OCI-LY1 (cell line): ENCODE results near the gene PXYLP1.

ENCODE experiments used
- H2AFZ ChIP-seq: fragments of 200-600 bp; sonication (generic), shearing (Covaris generic); 2 replicates; pipeline ENCODE4 v1.6.0; 2014; ENCODE audit warnings: antibody characterized with exemption, mild to moderate bottlenecking, low read length
- H3F3A ChIP-seq: fragments of 200-600 bp; sonication (generic), shearing (Covaris generic); 2 replicates; pipeline ENCODE4 v1.6.0; 2014; ENCODE audit warnings: mild to moderate bottlenecking, antibody characterized with exemption, low read length, moderate library complexity; ENCODE audit not compliant: insufficient read depth
- H3K27ac ChIP-seq: fragments of 200-600 bp; sonication (generic); 2 replicates; pipeline ENCODE4 v1.5.1; 2014; ENCODE audit warnings: low read length, mixed run types, mild to moderate bottlenecking, low read depth; ENCODE audit not compliant: poor library complexity, severe bottlenecking
- H3K27me3 ChIP-seq: fragments of 200-600 bp; sonication (generic); 2 replicates; pipeline ENCODE4 v1.6.0; 2014; ENCODE audit warnings: antibody characterized with exemption, mild to moderate bottlenecking, low read length, moderate library complexity; ENCODE audit not compliant: insufficient read depth
- H3K36me3 ChIP-seq: fragments of 200-600 bp; sonication (generic); 2 replicates; pipeline ENCODE4 v1.6.1; 2014; ENCODE audit warnings: mild to moderate bottlenecking, antibody characterized with exemption, low read length, moderate library complexity, mixed read lengths; ENCODE audit not compliant: insufficient read depth
- H3K4me1 ChIP-seq: fragments of 200-600 bp; sonication (generic); 2 replicates; pipeline ENCODE4 v1.5.1; 2014; ENCODE audit warnings: mild to moderate bottlenecking, low read length, moderate library complexity; ENCODE audit not compliant: insufficient read depth, severe bottlenecking
- H3K4me2 ChIP-seq: fragments of 200-600 bp; sonication (generic), shearing (Covaris generic); 2 replicates; pipeline ENCODE4 v1.6.1; 2014; ENCODE audit warnings: low read length
- H3K4me3 ChIP-seq: fragments of 200-600 bp; sonication (generic); 2 replicates; pipeline ENCODE4 v1.5.1; 2014; ENCODE audit warnings: low read length, low read depth, mild to moderate bottlenecking, mixed read lengths; ENCODE audit not compliant: poor library complexity, severe bottlenecking
- H3K79me2 ChIP-seq: fragments of 200-600 bp; shearing (Covaris generic); 2 replicates; pipeline ENCODE4 v1.6.1; 2016; ENCODE audit warnings: mixed run types, low read length, mixed read lengths; ENCODE audit not compliant: insufficient read depth
- H3K9ac ChIP-seq: fragments of 200-600 bp; sonication (generic), shearing (Covaris generic); 2 replicates; pipeline ENCODE4 v1.6.1; 2014; ENCODE audit warnings: mild to moderate bottlenecking, low read length, mixed read lengths
- H3K9me2 ChIP-seq: fragments of 200-600 bp; sonication (generic), shearing (Covaris generic); 2 replicates; pipeline ENCODE4 v1.6.1; 2014; ENCODE audit warnings: low read depth, mild to moderate bottlenecking, low read length, mixed read lengths
- H3K9me3 ChIP-seq: fragments of 200-600 bp; shearing (Covaris generic); 2 replicates; pipeline ENCODE4 v1.6.1; 2014; ENCODE audit warnings: low read length, mixed read lengths
- H4K20me1 ChIP-seq: fragments of 200-600 bp; sonication (generic), shearing (Covaris generic); 2 replicates; pipeline ENCODE4 v1.6.0; 2016; ENCODE audit warnings: mild to moderate bottlenecking, low read length; ENCODE audit not compliant: insufficient read depth
- EZH2 ChIP-seq: fragments of 200-600 bp; sonication (generic), shearing (Covaris generic); IDR thresholded peaks from 2 replicates; pipeline ENCODE4 v1.8.0; 2017; ENCODE audit warnings: borderline replicate concordance, mixed run types, mild to moderate bottlenecking, antibody characterized with exemption, low read length, moderate library complexity, mixed read lengths
- TF ChIP-seq, protein P1 (sequence below): fragments of 200-600 bp; sonication (generic), shearing (Covaris generic); IDR thresholded peaks from 2 replicates; pipeline ENCODE4 v1.5.1; 2017; ENCODE audit warnings: mild to moderate bottlenecking, antibody characterized with exemption, low read length, moderate library complexity, mixed read lengths

Gene PXYLP1

GRCh38 chr3:141267629-141268028, 36.0 kb downstream of the PXYLP1 start:
- Histone ChIP-seq H3K4me2 (peak overlapping the region; percentile 59), H3K4me1 (peaks cover 11% of the 10 kb centered on the region), H3K9me3 (no peaks in the 10 kb centered on the region), H4K20me1 (no peaks in the 10 kb centered on the region), H3K27me3 (0 out of 2 replicates have a peak, but pooled peaks cover 4% of the 10 kb centered on the region), H3K9ac (no peak overlapping the region), H2AFZ (no peak overlapping the region), H3K79me2 (no peaks in the 10 kb centered on the region), H3K27ac (no peak overlapping the region), H3K9me2 (no peaks in the 10 kb centered on the region), H3F3A (no peaks in the 10 kb centered on the region), H3K4me3 (peak overlapping the region; percentile 40), H3K36me3 (no peaks in the 10 kb centered on the region)
- TF ChIP-seq EZH2 = no peak

DNA sequence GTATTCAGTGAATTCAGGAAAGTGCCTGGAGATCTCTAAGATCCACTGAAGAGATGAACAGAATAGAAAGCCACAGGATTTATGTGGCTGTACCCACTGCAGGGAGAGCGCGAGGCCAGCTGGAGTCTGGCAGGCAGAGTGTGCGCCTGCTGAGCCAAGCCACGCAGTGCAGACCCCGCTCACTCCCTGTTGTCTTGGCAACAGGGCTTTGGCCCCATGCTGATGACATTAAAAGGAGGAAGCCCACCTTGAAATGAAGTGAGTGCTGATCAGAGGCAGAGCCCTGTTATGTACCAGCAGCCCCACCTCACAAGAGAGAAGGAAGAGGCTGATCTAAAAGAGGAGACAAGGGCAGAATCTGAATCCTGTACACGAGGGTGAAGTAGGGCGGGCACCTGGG, 36.7 kb downstream of the PXYLP1 start:
- no peaks in the 10 kb centered on the region for H3F3A ChIP-seq
- no peak overlapping the region for H2AFZ ChIP-seq
- no peak overlapping the region for H3K27ac ChIP-seq
- H3K9me3 ChIP-seq = no peaks in the 10 kb centered on the region
- no peaks in the 10 kb centered on the region for H3K36me3 ChIP-seq
- peaks cover 11% of the 10 kb centered on the region for H3K4me1 ChIP-seq
- H3K79me2 ChIP-seq = no peaks in the 10 kb centered on the region
- H3K9ac ChIP-seq = no peak overlapping the region
- no peak overlapping the region for H3K4me2 ChIP-seq
- TF ChIP-seq, protein P1, sequence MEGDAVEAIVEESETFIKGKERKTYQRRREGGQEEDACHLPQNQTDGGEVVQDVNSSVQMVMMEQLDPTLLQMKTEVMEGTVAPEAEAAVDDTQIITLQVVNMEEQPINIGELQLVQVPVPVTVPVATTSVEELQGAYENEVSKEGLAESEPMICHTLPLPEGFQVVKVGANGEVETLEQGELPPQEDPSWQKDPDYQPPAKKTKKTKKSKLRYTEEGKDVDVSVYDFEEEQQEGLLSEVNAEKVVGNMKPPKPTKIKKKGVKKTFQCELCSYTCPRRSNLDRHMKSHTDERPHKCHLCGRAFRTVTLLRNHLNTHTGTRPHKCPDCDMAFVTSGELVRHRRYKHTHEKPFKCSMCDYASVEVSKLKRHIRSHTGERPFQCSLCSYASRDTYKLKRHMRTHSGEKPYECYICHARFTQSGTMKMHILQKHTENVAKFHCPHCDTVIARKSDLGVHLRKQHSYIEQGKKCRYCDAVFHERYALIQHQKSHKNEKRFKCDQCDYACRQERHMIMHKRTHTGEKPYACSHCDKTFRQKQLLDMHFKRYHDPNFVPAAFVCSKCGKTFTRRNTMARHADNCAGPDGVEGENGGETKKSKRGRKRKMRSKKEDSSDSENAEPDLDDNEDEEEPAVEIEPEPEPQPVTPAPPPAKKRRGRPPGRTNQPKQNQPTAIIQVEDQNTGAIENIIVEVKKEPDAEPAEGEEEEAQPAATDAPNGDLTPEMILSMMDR = no peak
- TF ChIP-seq EZH2 = no peak
- no peaks in the 10 kb centered on the region for H3K27me3 ChIP-seq
- no peaks in the 10 kb centered on the region for H4K20me1 ChIP-seq
- H3K4me3 ChIP-seq = no peak overlapping the region
- no peaks in the 10 kb centered on the region for H3K9me2 ChIP-seq

DNA sequence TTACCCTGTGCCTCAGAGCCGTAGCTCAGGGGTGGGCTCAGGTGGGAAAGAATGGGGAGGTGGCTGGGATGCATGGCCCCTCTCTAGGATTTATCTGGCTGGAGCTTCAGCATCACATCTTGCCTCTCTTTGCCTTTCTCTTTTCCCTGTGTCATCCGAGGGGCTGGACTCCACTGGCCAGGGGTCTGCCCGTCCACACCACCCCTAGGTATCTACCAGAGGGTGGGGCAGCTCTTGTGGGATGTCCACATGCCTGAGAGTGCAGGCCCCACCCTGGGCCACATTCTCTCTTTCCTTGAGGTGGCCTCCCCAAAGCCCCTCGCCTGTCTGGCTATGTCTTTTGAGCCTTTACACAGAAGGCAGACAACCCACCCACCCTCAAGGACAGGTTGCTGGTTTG, 37.2 kb downstream of the PXYLP1 start:
- no peak overlapping the region for H3K9ac ChIP-seq
- no peaks in the 10 kb centered on the region for H3K9me3 ChIP-seq
- peaks cover 11% of the 10 kb centered on the region for H3K4me1 ChIP-seq
- no peak overlapping the region for H2AFZ ChIP-seq
- H3K9me2 ChIP-seq = no peaks in the 10 kb centered on the region
- no peak overlapping the region for H3K27ac ChIP-seq
- no peaks in the 10 kb centered on the region for H3K36me3 ChIP-seq
- no peaks in the 10 kb centered on the region for H3F3A ChIP-seq
- no peak overlapping the region for H3K4me2 ChIP-seq
- TF ChIP-seq EZH2 = no peak
- TF ChIP-seq, protein P1 = no peak
- no peak overlapping the region for H3K4me3 ChIP-seq
- no peaks in the 10 kb centered on the region for H4K20me1 ChIP-seq
- no peaks in the 10 kb centered on the region for H3K27me3 ChIP-seq
- H3K79me2 ChIP-seq = no peaks in the 10 kb centered on the region

DNA sequence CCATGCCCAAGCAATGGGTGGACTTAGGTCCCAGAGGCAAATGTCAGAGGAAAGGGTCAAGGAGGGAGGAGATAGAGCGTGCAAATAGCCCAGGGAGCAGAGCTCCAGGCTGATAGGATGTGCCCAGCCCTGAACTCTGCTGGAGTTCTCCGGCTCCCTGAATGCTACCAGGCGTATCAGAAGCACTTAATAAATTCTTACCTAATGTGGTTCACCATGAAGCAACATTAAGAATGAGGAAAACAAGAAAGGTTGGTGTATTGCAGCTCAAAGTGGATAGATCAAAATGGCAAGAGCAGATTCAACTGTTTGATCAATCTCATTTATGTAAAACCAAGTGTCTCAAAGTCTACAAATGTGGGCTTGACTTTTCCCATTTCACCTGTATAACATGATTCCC, 38.3 kb downstream of the PXYLP1 start:
- Histone ChIP-seq H3K4me2 (no peak overlapping the region), H3K27me3 (no peaks in the 10 kb centered on the region), H3K27ac (no peak overlapping the region), H3K4me3 (no peak overlapping the region), H3K9me3 (no peaks in the 10 kb centered on the region), H3F3A (no peaks in the 10 kb centered on the region), H3K4me1 (peaks cover 11% of the 10 kb centered on the region), H3K9me2 (no peaks in the 10 kb centered on the region), H2AFZ (no peak overlapping the region), H4K20me1 (no peaks in the 10 kb centered on the region), H3K79me2 (no peaks in the 10 kb centered on the region), H3K36me3 (no peaks in the 10 kb centered on the region), H3K9ac (no peak overlapping the region)
- TF ChIP-seq, protein P1 = no peak
- TF ChIP-seq EZH2 = no peak
